HT-29 (cell line): ENCODE data around the gene KIF3B. TPM values are rescaled to one million over a fixed set of nuclear protein-coding genes. Genes with fewer than 3 reads are reported as not detected.
"Not testable (repeated sequence)": the region's sequence is repeated elsewhere in the genome, so short reads cannot be mapped to it uniquely, and the experiment has no call there.

Experiments used
- DNase-seq: peaks from one replicate; pipeline ENCODE4 v3.0.0-alpha.2; 2015; ENCODE audit warnings: low spot score
- total RNA-seq: library from RNA; depleted of rRNA; stranded (reverse); fragments of >200 nt; shearing (Covaris generic); gene quantifications from 2 replicates; pipeline ENCODE4 v1.2.3, GENCODE V29; 2014

KIF3B gene
- total RNA-seq, 1 experiment from 2014 or later, result 24.8 TPM

DNA sequence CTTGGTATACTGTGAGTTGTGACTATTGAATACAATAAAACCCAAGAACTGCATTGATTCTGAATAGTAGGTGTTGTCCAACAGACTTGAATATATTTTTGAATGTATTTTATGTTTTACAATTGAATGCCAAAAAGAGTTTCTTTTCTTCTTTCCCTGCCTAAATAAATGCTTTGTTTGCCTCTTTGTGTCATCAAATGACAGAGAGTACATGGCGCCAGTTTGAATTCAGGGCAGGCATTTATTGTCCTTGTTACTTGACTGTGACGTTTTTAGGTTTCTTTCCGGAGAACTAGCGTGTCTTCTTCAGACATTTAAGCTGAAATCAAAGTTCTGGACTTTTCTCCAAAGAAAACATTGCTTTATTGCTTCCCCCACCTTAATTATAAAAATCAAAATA is 16.6 kb downstream of the KIF3B start:
- no peak for DNase-seq

DNA sequence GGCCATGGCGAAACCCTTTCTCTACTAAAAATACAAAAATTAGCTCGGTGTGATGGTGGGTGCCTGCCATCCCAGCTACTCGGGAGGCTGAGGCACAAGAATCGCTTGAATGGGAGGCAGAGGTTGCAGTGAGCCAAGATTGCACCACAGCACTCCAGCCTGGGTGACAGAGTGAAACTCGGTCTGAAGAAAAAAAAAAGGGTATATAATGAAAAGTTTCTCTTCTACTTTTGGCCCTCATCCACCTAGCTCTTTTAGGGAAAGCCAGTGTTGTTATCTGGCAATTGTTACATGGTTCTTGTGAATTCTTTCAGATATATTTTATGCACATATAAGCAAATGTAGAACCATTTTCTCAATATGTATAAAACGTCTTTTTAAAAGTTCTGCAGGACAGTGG is 19.0 kb downstream of the KIF3B start:
- DNase-seq, result no peak

DNA sequence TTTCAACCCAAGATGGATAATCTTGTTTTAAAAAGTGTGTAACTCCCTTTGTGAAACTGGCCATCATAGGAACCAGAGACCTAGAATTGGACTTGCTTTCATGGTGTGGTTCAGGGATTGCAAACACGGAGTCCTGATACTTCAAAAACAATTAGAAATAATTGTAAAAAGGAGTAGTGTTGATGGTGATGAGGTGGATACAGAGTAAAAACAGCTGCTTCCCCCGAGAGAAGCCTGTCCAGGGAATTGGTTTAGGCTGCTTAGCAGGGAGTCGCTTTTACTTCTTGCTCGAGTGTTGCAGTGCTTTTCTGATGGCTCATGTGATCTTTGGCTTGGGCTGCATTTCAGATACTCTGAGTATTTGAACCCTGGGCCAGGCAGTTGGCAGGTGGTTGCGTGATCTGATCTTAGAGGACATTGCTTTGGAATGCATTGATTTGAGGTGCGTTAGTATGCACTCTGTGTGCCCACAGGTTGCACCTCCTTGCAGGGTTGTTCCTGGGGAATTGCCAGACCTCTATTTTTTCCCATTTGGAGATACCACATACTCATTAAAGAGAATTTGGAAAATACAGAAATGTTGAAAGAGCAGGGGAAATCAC is 19.5 kb downstream of the KIF3B start:
- DNase-seq, result no peak

DNA sequence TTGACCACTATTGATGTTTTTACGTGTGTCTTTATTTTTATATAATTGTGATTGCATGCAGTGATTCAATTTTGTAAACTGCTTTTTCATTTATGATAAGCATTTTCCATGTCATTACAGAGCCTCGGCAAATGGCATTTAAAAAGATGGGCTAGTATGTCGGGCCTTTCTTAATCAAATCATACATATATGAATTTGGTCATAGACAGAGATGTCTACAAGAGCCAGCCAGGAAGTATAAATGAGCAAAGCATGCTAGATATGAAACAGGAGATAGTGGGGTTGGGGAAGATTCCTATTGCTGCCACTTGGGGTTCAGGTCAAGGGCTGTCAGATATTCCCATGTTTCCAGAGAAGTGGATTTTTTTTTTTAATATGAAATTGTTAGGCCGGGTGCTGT is 20.0 kb downstream of the KIF3B start:
- no peak for DNase-seq

DNA sequence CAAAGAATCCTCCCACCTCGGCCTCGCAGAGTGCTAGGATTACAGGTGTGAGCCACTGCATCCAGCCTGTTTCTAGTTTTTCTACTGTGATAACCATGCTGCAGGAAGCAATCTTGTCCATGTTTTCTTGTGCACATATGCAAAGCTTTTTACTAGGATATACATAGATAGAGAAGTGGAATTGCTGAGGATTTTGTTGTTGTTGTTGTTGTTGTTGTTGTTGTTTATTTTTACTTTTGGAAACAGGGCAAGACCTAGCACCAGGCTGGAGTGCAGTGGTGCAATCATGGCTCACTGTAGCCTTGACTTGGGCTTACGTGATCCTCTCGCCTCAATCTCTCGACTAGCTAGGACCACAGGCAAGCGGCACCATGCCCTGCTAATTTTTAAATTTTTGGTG is 23.2 kb downstream of the KIF3B start:
- DNase-seq, result no peak

DNA sequence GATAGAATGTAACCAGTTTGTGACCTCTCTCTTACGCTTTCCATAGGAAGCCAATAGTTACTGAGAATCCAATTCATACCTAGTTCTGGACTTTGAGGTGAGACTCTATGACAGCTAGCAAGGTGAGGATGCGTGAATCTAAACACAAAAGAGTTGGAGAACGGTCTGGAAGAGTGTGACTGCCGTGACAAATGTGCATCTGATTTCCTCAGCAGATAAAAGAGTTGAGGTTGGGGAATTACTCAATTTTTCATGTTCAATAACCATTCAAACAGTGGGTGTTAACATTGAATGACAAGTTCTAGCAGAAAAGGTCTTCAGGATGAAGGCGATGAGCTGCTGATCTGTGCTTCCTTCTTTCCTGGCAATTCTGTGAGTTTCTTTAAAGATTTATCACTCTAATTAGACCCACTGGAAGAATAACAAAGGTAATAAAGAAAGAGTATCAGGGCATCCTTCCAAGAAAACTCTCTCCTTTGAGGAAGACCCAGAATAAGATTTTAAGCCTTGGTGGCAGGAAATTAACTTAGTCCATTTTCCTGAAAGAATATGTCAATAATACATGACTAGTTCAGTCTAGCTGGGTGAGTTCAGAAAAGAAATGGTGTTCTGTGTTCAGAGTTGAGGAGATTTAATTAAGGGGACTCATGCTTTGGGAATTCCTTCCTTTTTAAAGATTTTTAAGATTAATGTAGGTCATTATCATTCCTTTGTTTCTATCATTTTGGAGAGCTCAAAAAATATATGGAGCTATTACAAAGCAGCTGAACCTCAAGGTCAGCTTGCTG is 24.5 kb downstream of the KIF3B start:
- DNase-seq, result no peak

DNA sequence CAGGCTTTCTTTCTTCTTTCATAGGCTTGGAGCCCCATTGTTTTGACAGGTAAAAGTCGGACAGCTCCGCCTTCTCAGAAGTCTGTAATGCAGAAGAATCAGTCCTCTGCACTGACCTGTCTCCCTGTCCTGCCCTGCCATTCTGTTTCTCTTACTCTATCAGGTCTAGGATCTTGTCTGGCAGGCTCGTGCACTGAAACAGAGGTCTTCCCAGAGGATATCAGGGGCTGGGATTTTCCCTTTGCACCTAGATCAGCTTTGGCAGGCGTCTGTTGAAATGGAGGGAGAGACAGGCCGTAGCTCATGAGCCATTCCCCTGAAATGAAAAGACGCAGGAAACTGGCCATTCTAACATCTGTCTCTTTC is 25.0 kb downstream of the KIF3B start:
- no peak for DNase-seq

DNA sequence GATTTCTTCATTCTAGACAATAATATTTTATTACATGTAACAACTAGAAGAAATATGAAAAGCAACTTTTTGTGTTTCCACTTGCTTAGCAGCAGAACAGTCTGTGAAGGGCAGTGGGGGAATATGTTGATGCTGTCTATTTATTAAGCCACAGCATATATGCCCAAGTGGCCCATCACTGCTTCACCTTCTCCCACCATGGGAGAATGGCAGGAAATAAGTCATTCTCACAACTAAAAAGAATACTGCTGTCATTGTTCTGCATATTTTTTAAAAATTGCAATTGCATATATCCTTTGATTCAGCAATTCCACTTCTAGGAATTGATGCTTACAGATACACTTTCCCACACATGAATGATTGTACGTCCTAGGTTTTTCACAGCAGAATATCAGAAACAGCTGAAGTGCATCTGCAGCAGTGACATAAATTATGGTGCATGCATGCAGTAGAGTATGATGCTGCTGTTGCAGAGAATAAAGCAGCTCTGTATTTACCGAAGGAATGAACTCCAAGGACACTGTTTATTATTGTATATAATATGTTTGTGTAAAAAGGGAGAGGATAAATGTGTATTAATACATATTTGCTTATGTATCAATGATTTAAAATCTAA is 26.8 kb downstream of the KIF3B start:
- DNase-seq, result no peak

DNA sequence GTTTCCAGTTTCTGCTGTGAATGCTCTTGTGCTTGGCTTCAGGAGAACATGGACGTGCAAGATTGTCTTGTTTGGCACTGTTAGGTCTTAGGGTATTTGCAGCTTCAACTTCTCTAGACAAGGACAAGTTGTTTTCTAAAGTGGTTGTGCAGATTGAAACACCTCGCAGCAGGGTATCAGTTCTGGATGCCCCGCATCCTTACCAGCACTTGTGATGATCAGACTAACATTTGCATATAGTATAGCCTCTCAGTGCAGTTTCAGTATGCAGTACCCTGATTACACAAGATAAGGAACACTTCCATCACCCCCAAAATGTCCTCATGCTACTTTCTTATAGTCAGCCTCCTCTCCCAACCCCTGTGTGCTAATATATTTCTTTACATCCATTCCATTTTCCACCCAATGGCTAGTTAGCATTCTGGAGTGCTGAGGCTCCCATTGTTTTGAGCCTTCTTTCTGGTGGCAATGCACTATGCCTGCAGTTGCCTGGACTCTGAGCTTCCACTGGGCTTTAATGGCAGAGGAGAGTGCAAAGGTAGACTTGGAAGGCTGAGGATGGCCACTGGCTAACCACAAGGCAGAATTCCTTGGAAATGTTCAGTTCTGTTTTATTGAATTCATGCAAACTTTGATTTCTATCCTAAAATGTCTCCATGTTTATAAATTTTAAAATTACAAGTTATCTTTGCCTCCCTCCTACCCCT is 35.4 kb downstream of the KIF3B start:
- no peak for DNase-seq

DNA sequence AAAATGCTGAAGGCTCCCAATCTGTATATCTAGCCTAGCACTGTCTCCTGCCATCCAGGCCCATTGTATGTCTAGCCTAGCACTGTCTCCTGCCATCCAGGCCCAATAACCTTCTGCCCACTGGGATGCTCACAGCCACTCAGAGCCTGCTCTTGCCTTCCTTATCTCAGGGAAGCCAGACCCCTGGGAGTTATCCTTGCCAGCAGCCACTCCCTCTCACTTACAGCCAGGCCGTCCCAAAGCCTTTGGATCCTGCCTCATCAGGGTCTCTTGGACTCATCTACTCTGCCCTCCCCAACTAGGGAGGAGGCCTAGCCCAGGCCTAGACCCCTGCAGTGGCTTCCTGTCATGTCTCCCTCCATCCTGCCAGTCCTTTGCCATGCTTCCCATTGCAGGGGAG is 37.3 kb downstream of the KIF3B start:
- no peak for DNase-seq

DNA sequence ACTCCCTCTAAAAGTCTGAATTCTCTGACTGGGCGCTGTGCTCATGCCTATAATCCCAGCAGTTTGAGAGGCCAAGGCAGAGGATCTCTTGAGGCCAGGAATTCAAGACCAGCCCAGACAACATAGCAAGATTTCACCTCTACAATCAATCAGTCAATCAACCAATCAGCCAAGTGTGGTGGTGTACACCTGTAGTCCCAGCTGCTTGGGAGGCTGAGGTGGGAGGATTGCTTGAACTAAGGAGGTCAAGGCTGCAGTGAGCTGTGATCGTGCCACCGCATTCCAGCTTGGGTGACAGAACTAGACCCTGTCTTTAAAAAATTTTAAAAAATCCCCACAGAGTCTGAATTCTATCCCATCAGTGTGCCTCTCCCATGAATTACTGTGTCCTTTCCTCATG is 37.9 kb downstream of the KIF3B start:
- DNase-seq, result no peak

DNA sequence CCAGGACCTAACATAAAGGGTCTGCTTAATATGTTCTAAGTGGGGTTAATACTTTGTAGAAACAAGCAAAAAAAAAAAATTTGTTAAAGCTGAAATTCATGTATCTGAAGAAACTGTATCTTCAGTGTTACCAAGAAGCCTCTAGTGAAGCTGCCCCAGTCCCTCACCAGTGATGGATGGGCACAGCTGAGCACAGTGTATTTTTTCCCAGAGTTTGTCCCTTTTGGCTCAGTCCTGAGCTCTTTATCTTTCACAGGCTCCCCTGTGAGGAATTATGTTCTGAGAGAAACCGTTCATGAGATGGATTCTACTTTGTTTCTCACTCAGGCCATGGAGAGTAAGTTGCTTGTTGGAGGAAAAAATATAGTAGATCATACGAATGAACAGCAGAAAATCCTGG is 38.4 kb downstream of the KIF3B start:
- DNase-seq, result no peak

DNA sequence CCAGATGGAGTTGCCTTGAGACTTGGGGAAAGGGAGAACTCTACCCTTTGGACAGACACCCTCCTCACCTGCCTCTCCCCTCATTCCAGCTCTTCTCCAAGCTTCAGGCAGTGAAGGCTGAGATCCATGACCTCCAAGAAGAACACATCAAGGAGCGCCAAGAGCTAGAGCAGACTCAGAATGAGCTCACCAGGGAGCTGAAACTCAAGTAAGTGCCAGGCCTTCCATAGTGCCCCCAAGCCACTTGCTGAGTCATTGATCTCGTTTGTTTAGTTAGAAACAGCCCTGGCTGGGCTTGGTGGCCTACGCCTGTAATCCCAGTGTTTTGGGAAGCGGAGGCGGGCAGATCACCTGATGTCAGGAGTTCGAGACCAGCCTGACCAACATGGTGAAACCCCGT is 39.2 kb downstream of the KIF3B start:
- DNase-seq, result no peak

DNA sequence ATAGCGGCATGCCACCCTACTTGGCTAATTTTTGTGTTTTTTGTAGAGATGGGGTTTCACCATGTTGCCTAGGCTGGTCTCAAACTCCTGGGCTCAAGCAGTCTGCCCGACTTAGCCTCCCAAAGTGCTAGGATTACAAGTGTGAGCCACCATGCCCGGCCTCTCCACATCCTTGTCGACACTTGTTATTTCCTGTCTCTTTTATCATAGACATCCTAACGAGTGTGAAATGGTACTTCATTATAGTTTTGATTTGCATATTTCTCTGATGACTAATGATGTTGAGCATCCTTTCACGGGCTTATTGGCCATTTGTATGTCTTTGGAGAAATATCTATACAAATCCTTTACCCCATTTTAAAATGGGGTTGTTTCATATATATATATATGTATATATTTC is 41.6 kb downstream of the KIF3B start:
- DNase-seq, result no peak

DNA sequence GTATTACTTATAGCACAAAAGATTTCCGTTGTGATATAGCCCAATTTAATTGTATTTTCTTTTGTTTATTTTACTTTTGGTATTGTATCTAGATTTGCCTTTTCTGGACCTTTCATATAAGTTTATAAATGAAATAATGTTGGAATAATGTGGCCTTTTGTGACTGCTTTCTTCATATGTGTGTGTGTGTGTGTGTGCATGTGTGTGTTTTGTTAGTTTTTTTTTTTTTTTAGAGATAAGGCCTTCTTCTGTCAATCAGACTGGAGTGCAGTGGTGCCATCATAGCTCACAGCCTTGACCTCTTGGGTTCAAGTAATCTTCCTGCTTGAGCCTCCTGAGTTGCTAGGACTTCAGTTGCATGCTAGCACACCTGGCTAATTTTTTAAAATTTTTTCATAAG is 42.9 kb downstream of the KIF3B start:
- DNase-seq, result no peak

DNA sequence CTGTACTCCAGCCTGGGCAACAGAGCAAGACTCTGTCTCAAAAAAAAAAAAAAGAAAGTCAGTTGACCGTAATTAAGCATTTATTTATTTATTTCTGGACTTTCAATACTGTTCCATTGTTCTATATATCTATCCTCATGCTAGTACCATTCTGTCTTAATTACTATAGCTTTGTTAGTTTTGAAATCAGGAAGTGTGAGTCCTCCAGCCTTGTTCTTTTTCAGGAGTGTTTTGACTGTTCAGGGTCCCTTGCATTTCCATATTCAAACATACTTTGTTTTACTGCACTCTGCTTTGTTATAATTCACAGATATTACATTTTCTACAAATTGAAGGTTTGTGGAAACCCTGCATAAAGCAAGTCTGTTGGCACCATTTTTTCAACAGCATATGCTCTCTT is 43.9 kb downstream of the KIF3B start:
- DNase-seq, result no peak

DNA sequence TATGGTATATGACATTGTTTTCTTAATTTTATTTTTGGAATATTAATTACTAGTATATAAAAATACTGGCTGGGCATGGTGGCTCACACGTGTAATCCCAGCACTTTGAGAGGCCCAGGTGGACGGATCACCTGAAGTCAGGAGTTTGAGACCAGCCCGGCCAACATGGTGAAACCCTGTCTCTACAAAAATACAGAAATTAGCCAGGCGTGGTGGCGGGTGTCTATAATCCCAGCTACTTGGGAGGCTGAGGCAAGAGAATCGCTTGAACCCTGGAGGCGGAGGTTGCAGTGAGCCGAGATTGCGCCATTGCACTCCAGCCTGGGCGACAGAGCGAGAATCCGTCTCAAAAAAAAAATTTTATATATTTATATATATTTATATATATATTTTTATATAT is 44.8 kb downstream of the KIF3B start:
- not testable (repeated sequence) for DNase-seq

DNA sequence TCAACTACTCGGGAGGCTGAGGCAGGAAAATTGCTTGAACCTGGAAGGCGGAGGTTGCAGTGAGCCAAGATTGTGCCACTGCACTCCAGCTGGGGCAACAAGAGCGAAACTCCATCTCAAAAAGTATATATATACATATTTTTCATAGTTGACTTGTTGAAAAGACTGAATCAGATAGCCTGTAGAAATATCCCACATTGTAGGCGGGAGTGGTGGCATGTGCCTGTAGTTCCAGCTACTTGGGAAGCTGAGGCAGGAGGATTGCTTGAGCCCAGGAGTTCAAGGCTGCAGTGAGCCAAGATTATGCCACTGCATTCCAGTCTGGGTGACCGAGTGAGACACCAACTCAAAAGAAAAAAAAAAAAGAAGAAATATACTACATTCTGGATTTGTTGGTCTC is 46.3 kb downstream of the KIF3B start:
- not testable (repeated sequence) for DNase-seq

DNA sequence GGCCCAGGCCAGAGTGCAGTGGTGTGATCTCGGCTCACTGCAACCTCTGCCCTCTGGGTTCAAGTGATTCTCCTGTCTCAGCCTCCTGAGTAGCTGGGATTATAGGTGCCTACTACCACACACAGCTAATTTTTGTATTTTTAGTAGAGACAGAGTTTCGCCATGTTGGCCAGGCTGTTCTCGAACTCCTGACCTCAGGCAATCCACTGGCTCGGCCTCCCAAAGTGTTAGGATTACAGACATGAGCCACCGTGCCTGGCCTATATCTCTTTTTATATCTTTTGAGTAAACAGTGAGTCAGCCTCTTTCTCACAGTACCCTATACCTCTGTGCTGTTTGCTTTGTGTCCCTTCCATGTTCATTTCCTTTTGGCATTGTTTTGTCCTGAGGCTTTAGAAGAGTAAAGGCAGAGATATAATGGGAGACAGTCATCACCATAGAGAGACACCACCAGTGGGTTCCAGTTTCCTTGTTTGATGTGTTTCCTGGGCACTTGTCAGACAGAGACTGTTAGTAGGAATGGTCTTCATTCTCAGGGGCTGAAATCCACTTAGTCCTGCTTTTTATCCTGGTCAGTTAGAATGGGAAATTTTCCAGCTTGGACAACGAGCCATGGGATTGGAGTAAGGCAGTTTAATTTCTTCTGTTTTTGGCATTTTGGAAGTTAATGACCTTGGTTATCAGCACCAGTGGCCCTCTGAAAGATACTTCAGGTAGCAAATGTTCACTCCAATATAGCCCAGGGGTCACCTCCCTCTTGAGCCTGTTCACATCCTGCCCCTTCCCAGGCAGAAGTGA is 48.5 kb downstream of the KIF3B start:
- peak; percentile 94 for DNase-seq

DNA sequence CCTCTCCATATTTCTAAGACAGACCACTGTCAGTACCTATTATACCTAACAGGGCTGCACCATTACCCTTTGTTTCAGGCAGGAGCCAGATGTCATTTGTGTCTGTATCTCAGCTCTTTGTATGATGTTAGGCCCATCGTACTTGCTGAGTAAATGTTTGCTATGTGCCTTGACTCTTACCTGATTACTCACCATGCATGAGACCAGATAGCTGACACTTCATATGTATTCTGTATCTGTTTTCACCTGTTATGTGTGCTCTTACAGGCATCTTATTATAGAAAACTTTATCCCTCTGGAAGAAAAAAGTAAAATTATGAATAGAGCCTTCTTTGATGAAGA is 49.0 kb downstream of the KIF3B start:
- DNase-seq, result peak; percentile 33

DNA sequence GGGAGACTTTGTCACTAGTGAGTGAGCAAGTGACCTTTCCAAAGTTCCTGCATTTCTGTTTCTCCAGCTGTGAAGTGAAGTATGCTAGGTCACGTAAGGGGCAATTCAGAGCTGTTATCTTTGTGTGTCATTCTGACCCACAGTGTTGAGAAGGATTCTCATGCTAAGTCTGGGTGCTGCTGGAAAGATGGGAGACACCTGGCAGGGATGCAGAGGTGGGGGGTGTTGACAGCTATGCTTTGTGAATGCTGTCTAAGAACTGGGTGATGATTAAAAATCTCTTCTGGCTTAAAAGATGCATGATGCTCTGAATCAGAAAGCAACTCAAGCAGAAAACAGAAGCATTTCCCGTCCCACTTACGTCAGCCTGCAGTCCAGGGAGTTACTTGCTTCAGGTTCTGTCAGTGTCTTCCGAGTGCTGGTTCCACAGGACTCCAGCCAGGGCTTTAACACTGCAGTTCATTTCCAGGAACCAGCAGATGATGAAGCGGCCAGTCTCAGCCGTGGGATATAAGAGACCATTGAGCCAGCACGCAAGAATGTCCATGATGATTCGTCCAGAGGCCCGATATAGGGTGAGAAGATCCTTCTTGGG is 49.7 kb downstream of the KIF3B start:
- no peak for DNase-seq
